Endothelial cell of umbilical vein (primary cell): Measurements from ENCODE around the gene SPSB3.

ENCODE experiments used
- EZH2 ChIP-seq: IDR thresholded peaks from 2 replicates; pipeline ENCODE4 v1.6.1; 2012; ENCODE audit warnings: borderline replicate concordance, low read depth, mild to moderate bottlenecking, moderate library complexity, low read length, inconsistent platforms; ENCODE audit not compliant: severe bottlenecking
- FOS ChIP-seq: IDR thresholded peaks from 2 replicates; pipeline ENCODE4 v1.6.1; 2011; ENCODE audit warnings: mild to moderate bottlenecking, low read length, moderate library complexity, borderline replicate concordance; ENCODE audit not compliant: insufficient read depth
- MYC ChIP-seq: IDR thresholded peaks from one replicate; pipeline ENCODE4 v1.6.1; 2011; ENCODE audit warnings: mild to moderate bottlenecking, low read depth, low read length
- POLR2A ChIP-seq: IDR thresholded peaks from 2 replicates; pipeline ENCODE4 v1.6.1; 2012; ENCODE audit warnings: low read depth, mild to moderate bottlenecking, control low read depth, low read length
- TF ChIP-seq, protein P1 (sequence below), 2 donors: IDR thresholded peaks; 1 replicate in 1 of 2; 2 replicates in 1 of 2; pipeline ENCODE4 v1.5.1; 2011; ENCODE audit warnings: low read length in 2 of 2, mild to moderate bottlenecking in 2 of 2, moderate library complexity in 2 of 2, control low read depth in 1 of 2, inconsistent platforms in 1 of 2, low read depth in 1 of 2; ENCODE audit not compliant: insufficient read depth in 1 of 2; ENCODE audit errors: extremely low read depth in 1 of 2
- TF ChIP-seq, protein P2 (sequence below): IDR thresholded peaks from 2 replicates; pipeline ENCODE4 v1.6.1; 2011; ENCODE audit not compliant: insufficient read depth, insufficient read length

DNA sequence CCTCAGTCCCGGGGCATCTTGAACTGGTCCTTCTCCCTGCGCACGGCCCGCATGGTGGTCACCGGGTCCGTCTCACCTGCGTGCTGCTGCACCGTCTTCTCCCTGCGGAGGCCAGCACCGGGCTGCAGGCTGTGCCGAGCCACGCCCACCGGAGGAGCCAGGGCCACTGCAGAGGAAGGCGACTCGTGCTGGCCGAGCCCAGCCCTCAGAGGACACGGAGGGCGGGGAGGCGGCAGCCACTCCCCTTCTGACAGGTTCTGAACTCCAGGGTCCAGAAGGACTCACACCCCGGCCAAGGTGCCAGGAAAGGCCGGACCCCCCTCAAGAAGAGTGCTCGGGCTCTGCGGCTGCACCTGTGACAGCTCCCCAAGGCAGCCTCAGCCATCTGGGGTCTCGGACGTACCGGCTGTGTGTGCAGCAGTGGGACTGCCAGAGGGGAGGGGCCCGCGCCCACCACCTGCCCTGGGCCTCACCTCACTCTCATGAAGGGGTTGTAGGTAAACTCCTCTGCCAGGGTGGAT lies 27.0 kb upstream of the SPSB3 start:
- TF ChIP-seq POLR2A: no peak
- TF ChIP-seq FOS: no peak
- no peak for TF ChIP-seq MYC
- TF ChIP-seq, protein P1, sequence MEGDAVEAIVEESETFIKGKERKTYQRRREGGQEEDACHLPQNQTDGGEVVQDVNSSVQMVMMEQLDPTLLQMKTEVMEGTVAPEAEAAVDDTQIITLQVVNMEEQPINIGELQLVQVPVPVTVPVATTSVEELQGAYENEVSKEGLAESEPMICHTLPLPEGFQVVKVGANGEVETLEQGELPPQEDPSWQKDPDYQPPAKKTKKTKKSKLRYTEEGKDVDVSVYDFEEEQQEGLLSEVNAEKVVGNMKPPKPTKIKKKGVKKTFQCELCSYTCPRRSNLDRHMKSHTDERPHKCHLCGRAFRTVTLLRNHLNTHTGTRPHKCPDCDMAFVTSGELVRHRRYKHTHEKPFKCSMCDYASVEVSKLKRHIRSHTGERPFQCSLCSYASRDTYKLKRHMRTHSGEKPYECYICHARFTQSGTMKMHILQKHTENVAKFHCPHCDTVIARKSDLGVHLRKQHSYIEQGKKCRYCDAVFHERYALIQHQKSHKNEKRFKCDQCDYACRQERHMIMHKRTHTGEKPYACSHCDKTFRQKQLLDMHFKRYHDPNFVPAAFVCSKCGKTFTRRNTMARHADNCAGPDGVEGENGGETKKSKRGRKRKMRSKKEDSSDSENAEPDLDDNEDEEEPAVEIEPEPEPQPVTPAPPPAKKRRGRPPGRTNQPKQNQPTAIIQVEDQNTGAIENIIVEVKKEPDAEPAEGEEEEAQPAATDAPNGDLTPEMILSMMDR (IDR thresholded peaks at IDR 0.05; ENCODE audit: extremely low read depth in 1 of 2, insufficient read depth in 1 of 2, low read depth in 1 of 2, low read length in 2 of 2): no peak
- TF ChIP-seq EZH2: no peak
- TF ChIP-seq, protein P2, sequence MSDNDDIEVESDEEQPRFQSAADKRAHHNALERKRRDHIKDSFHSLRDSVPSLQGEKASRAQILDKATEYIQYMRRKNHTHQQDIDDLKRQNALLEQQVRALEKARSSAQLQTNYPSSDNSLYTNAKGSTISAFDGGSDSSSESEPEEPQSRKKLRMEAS: no peak
